GM18526 (cell line): ENCODE measurements around the gene ACADSB.

Experiments
- POLR2A ChIP-seq: IDR thresholded peaks from 3 replicates; pipeline ENCODE4 v1.6.1; 2011; ENCODE audit not compliant: insufficient read length; ENCODE audit errors: extremely low read depth

Gene ACADSB

DNA sequence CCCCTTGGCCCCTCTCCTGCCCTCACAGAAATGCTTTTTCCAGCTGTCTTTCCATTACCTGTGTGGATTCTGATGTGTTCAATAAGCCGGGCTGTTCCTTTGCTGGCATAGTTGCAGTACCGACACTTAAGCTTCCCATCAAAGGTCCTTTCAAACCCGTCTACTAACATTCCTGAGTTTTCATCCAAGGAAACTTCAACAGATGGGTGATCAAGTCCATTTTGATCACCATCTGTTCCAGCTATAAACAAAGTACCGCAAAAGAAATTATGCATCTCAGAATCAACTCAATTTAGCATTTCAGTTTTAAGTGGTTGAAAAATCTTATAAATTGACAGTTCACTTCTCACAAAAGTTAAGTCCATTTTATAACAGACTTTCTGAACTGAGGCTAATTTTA, 12.9 kb upstream of the ACADSB start:
- no peak for TF ChIP-seq POLR2A

DNA sequence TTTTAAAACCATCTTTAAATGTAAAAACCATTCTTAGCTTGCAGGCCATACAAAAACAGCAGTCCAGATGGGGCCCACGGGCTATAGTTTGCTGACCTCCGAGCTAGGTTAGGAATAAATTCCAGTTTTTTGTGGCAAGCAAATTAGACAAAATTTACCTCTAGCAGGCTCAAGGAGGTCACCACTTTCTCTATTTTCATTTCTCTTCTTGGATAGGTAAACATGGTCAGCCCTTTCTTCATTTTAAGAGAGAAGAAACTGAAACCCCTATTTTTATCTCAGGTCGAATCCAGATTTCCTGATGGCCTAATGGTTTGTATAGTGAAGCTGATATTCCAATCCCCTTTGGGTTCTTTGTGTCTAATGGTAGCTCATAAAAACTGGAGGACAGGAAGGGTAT, 10.9 kb upstream of the ACADSB start:
- no peak for TF ChIP-seq POLR2A

DNA sequence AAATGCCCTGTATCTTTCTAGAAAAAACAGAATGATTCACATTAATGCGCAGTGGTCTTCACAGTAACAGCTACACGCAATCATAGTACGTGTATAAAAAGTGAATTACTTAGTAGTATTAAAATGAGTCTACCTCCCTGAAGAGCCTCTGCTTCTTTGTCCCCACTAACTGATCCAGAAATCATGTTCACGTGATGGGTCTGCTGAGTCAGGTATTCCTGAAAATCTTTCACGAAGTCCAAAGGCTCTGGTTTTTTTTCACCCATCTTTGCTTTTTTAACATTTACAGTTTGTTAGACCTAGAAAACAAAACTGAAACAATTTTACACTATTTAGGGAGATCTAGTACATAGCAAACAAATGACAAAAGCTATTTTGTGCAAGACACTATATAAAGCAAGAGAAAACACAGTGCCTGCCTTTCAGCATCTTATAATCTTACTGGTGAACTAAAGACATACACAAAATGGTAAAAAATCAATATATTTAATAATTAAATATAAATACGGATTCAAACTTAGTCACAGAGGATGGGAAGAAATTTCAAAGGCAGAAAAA, 10.4 kb upstream of the ACADSB start:
- no peak for TF ChIP-seq POLR2A

DNA sequence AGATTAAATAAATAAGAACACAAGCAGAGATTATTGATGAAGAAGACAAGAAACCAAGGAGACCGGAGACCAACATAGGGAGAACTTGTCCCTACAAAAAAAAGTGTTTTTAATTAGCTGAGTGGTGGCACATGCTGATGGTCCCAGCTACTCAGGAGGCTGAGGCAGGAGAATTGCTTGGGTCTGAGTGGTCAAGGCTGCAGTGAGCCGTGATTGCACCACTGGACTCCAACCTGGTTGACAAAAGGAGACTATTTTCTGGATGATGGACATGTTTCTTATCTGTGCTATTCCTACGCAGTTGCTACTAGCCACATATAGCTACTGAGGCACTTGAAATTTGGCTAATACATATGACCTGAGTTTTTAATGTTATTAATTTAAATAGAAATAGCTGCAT, 9.9 kb upstream of the ACADSB start:
- no peak for TF ChIP-seq POLR2A

DNA sequence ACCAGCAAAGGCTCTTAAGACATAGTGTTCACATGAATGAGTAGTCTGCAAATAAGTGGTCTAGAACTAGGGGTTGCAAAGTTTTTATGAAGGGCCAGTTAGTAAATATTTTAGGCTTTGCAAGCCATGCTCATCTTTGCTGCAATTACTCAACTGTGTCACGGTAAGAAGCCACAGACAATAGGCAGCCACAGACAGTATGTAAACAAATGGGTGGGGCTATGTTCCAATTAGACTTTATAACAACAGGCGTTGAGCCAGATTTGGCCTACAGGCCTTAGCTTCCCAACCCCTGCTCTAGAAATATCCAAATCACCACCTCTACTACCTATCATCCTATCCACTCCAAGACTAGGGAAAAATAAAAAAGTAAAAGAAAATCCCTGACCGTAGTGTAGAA, 9.5 kb upstream of the ACADSB start:
- no peak for TF ChIP-seq POLR2A

DNA sequence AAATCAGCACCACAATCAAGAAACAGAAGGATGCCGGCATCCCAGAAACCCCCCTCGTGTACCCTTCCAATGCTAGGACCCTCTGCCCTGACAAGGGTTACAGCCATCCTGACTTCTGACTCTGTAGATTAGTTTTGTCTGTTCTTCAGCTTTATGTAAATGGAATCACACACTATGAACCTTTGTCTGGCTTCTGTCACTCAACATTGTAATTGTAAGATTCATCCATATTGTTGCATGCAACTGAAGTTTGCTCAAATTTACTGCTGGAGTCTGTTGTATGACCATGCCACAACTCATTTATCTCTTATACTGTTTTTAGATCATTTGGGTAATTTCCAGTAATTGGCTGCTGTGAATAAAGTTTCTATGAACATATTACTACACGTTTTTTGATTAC, 8.7 kb upstream of the ACADSB start:
- no peak for TF ChIP-seq POLR2A

DNA sequence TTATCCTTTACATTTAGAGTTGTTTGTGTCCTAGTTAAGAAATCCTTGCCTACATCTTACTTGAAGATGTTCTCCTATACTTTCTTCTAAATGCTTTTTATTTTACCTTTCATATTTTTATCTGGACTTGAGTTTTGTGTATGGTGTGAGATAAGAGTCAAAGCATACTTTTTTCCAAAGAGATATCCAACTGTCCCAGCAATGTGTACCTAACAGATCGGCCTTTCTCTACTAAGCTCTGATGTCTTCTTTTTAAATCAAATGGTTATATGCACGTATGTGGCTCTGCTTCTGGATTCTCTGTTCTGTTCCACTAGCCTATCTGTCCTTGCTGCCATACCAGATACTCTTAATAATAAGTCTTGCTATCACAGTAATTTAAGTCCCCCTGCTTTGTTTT, 7.4 kb upstream of the ACADSB start:
- TF ChIP-seq POLR2A, result no peak

DNA sequence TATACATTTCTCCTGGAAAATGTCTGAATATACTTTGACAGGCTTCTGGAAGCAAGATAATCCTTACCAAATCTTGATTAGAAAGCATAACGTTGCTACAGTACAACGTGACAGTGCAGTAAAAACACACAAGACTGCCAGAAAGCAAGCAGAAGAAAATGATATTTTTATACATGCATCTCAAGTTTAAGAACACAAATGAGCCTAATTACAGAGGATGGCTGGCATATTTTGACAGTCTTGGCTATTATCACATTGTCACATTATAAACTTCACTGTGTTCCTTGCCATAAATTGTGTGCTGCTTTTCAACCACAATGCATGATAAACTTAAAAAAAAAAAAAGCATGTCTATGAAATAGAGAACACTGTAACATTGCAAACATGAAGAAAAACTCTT, 4.5 kb upstream of the ACADSB start:
- no peak for TF ChIP-seq POLR2A

DNA sequence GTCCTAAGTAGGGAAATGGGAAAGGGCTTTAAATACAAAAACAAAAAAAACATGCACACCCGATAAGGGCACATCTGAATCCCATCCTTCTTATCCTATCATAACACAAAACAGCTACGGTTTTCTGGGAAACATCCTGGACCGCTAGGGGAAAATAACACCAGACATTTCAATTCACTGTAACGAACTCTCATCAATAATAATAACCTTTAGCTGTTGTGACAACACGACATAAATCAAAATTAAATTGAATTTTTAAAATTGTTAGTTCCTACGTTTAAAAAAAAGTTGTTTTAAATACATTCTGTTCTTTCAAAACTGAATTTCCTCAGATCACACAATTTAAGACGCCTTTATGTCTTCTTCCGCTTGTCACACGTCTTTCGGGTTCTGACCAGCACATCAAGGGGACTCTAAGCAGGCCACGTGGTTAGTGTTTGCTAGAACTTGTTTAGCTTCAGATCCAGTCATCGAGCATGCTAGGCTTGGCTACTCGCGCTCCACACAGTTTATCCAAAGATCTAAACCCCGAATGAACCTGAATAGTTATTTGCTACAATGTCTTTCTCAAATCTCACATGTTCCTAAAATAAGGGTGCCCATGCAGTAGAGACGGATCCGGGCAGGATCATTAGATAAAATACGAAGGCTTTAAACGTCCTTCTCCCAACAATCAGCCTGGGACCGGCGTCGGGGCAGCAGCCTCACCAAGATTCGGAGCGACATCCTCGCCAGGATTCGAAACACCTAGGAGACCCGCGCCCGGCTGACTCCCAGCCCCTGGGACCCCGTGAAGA, 1.1 kb upstream of the ACADSB start:
- TF ChIP-seq POLR2A, result no peak

DNA sequence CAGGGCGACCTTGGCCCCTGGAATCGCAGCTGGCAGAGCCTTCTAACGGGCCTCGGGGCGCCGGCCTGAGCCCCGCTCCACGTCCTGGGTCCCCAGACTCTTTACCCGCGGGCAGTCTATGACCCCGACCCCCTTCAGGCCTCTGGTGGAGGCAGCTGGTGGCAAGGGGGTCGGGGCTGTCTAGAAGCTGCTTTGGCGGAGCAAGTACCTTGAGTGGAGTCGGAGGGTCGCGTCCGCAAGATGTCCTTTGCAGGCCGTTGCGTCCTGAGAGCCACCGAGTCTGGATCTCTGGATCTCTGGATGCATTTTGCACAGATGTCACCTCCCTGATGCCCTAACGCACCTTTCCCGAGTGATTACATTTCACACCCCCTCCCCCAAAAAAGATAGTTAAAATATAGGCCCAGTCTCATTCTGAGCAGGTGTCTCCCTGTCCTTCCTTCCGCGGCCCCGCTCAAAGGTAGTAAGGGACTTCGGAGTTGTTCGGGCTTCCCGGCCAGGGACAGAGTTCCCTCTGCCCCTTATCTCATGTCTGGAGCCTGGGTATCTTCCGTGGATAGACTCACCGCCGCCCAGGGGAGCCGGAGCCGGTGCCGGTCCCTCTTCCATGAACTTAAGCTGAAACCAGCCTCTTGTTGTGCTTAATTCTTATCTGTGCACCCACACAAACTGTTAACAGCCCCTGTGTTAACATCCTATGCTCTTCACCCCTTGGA, 457 bp downstream of the ACADSB start:
- TF ChIP-seq POLR2A, result no peak

DNA sequence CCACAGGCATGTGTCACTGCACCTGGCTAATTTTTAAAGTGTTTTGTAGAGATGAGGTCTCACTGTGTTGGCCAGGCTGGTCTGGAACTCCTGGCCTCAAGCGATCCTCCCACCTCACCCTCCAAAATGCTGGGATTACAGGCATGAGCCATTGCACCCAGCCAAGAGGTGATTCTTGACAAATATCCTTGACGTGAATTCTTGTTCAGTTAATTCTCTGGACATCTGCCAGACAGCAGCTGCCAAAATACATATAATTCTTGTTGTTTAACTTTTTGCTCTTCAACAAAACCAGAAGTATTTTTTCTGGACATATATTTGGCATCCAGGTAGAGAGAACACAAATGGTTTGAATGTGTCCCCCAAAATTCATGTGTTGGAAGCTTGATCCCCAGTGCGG, 3.2 kb downstream of the ACADSB start:
- no peak for TF ChIP-seq POLR2A

DNA sequence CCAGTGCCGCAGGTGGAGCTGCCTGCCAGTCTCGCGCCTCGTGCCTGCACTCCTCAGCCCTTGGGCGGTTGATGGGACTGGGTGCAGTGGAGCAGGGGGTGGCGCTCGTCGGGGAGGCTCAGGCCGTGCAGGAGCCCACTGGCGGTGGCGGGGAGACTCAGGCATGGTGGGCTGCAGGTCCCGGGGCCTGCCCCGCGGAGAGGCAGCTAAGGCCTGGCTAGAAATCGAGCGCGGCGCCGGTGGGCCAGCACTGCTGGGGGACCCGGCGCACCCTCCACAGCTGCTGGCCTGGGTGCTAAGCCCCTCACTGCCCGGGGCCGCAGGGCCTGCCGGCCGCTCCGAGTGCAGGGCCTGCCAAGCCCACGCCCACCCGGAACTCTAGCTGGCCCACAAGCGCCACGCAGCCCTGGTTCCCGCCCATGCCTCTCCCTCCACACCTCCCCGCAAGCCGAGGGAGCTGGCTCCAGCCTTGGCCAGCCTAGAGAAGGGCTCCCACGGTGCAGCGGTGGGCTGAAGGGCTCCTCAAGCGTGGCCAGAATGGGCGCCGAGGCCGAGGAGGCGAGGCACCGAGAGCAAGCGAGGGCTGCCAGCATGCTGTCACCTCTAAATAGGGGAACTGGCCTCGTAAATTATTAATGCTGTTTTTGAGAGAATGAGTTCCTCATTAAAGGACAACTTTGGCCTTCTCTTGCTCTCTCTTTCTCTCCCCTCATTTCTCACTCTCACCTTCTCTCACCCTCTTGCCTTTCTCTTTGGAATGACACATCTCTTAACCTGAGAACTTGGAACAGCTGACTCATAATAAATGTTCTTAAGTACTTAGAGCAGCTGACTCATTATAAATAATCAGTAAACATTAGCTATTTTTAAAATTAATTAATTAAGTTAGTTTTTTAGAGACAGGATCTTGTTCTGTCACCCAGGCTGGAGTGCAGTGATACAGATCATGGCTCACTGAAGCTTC, 4.9 kb downstream of the ACADSB start:
- no peak for TF ChIP-seq POLR2A

DNA sequence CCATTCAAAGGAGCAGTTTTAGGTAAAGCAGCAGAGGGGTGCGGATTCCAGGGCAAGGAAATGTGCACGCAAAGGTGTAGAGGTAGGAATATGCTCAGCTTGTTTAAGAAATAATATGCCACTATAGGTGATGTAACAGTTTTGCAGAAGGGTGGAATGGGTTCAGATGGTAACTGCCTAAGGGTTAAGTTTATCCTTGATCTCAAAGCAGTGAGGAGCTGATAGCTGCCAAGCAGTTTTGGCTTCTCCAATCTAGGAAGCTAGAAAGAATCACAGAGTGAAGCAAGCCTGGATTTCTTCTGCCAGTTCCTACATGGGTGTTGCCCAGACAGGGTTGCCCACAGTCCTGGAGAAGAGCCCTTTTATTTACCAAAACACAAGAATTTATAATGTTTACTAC, 6.0 kb downstream of the ACADSB start:
- TF ChIP-seq POLR2A, result no peak

DNA sequence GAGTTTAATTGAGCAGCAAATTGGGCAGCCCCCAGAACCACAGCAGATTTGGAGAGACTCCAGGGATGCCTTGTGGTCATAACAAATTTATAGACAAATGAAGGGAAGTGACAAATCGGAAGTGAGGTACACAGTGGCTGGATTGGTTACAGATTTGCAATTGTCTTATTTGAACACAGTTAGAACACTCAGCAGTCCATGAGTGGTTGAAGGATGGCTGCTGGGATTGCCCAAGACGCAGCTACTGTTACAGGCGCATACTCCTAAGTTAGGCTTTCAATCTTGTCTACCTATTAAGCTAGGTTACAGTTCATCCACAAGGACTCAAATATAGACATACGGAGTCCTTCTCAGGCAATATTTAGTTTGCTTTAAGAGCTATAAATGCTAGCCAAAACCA, 7.4 kb downstream of the ACADSB start:
- no peak for TF ChIP-seq POLR2A

DNA sequence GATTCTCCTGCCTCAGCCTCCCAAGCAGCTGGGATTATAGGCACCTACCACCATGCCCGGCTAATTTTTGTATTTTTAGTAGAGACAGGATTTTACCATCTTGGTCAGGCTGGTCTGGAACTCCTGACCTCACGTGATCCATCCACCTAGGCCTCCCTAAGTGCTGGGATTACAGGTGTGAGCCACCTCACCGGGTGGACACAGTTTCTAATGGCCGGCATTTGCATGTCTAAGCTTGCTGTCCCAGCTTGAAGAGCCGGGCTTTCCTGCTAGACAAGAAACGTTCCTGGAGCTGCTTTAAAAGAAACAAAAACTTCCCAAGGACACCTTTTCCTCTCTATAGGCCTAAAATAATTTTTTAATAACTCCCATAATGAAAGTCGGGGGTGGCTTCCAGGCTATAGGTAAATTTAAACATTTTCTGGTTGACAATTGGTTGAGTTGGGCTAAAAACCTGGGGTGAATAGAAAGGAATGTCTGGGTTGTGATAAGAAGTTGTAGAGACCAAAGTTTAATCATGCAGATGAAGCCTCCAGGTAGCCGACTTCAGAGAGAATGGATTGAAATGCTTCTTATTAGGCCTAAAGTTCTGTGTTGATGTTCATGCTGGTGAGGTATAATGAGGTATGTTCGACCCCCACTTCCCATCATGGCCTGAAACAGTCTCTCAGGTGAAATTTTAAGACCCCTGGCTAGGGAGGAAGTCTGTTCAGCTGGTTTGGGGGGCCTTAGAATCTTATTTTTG, 8.8 kb downstream of the ACADSB start:
- TF ChIP-seq POLR2A, result no peak
